Upper lobe of left lung (tissue), 6 donors: ENCODE results near the gene TTC23. TPM values are rescaled to one million over a fixed set of nuclear protein-coding genes. Genes with fewer than 3 reads are reported as not detected.

ENCODE experiments used
- ATAC-seq, 2 donors: fragments of 200-7000 bp; cut with Tn5 transposase; one replicate each; pipeline ENCODE4 v1.9.1; 2022; ENCODE audit warnings: mild to moderate bottlenecking in 2 of 2, moderate library complexity in 2 of 2; ENCODE audit not compliant: low FRiP score in 2 of 2
- DNase-seq, 2 donors: peaks; one replicate each; pipeline ENCODE4 v3.0.0-alpha.2; 2019 to 2020
- H3K27ac ChIP-seq, 4 donors: fragments of 200-600 bp; sonication (generic); one replicate each; pipeline ENCODE4 v1.5.1; 2016 to 2019
- H3K27me3 ChIP-seq, 4 donors: fragments of 200-600 bp; sonication (generic); one replicate each; pipeline ENCODE4 v1.5.1; 2017 to 2019
- H3K36me3 ChIP-seq, 4 donors: fragments of 200-600 bp; sonication (generic); one replicate each; pipeline ENCODE4 v1.5.1; 2016 to 2019
- H3K4me1 ChIP-seq, 4 donors: fragments of 200-600 bp; sonication (generic); one replicate each; pipeline ENCODE4 v1.5.1; 2018 to 2019
- H3K4me3 ChIP-seq, 4 donors: fragments of 200-600 bp; sonication (generic); one replicate each; pipeline ENCODE4 v1.5.1; 2017 to 2019; ENCODE audit warnings: mild to moderate bottlenecking in 2 of 4, moderate library complexity in 1 of 4
- H3K9me3 ChIP-seq, 4 donors: fragments of 200-600 bp; sonication (generic); one replicate each; pipeline ENCODE4 v1.5.1; 2018 to 2019
- EP300 ChIP-seq, 4 donors: sonication (generic); formaldehyde crosslinking; IDR thresholded peaks; one replicate each; pipeline ENCODE4 v1.5.1; 2017; ENCODE audit warnings: antibody characterized with exemption in 4 of 4, control low read depth in 2 of 4
- POLR2A ChIP-seq, 4 donors: fragments of 450-650 bp; IDR thresholded peaks; one replicate each; pipeline ENCODE4 v1.5.1; 2016 to 2017; ENCODE audit warnings: antibody characterized with exemption in 4 of 4, mild to moderate bottlenecking in 2 of 4
- POLR2AphosphoS5 ChIP-seq, 2 donors: sonication (generic); formaldehyde crosslinking; IDR thresholded peaks; one replicate each; pipeline ENCODE4 v1.5.1; 2017; ENCODE audit warnings: antibody characterized with exemption in 2 of 2
- WGBS, 2 donors: methylation state at CpG; one replicate each; pipeline ENCODE4 v1.1.5; 2017 to 2018; 5-methylcytosine and 5-hydroxymethylcytosine counted together
- total RNA-seq, 6 donors: library from RNA; depleted of rRNA in 4 of 6; stranded (reverse); fragments of >200 nt in 4 of 6; gene quantifications; one replicate each; pipeline versions ENCODE4 v1.1.0 to v1.2.1, GENCODE V29; 2016 to 2021
- TF ChIP-seq, protein P1 (sequence below), 6 experiments: fragments of 450-650 bp in 4 of 6; fragments of 200-600 bp in 2 of 6; sonication (generic) in 2 of 6; IDR thresholded peaks; one replicate each; pipeline ENCODE4 v1.5.1; 2016 to 2019; ENCODE audit warnings: antibody characterized with exemption in 6 of 6
- donor health status: DM: no; HTN: no; CAD: no; lungs with moderate emphysema.
- donor health status: DM: no; HTN: yes; CAD: no; lungs with severe emphysema.

The TTC23 gene
- total RNA-seq, 6 donors from 2014 or later, result 6.2 to 28.0 (median 15.3) TPM

DNA sequence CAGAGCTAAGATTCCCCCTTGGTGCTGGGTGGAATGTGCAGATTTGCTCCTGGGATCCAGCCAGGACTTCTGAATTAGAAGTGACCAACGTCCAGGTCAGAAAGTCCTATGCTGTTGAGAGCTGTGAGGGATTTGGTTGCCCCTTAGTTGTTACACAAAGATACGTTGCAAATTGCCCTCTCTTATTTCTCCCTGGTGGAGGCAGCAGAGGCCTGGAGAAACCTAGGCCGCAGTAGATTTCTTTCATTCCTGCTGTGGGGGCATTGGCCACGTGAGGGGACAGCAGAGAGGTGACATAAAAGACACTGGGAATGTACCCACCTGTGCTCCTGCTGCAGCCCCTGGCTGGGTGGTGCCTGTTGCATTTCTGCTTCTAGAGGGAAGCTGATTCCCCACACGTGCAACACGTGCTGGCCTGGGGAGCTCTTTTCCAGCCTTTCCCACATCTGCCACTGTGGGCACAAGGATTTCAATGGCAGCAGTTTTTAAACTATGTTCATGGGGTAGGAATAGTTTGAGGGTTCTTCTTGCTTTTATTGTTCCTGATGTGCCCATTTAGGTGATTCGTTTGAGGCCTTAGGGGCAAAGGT lies 78.8 kb downstream of the TTC23 start:
- DNase-seq, result no peak
- no peaks in the 10 kb centered on the region for H3K27me3 ChIP-seq
- no peak for ATAC-seq
- peaks cover 0 to 6% (median 4%) of the 10 kb centered on the region in 4 donors for H3K4me1 ChIP-seq
- 84 to 85% methylated on average over 7 of the region's 7 CpGs for WGBS, 2 donors
- no peaks in the 10 kb centered on the region for H3K9me3 ChIP-seq
- peaks cover 0 to 9% (median 2%) of the 10 kb centered on the region in 4 donors for H3K36me3 ChIP-seq
- H3K27ac ChIP-seq, result no peak overlapping the region
- TF ChIP-seq POLR2A (IDR thresholded peaks at IDR 0.05), result no peak
- no peak overlapping the region for H3K4me3 ChIP-seq

DNA sequence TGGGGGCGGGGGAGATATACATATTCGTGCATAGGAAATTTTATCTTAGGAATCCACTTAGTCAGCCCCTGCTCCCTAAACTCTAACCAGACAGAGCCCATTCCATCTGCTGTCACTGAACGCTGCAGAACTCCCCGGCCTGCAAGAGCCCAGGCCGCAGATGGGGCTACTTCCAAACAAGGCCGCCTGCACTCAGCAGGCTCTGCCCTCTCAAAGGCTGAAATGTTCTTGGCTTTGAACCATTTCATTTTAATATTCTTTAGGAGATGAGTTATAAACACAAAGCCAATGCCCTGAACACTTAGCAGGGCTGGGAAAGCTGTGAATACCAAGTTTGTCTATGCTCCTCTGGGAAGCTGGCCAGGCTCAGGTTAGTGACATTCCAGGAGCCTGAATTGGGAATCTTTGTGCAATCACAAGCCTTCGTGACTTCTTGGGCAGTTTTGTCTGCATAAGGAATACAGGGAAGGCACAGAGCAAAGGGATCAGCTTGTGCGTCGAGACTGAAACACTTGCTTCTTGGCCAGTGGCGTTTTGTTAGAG lies 79.5 kb downstream of the TTC23 start:
- 77 to 78% methylated on average over 10 of the region's 10 CpGs for WGBS, 2 donors
- Histone ChIP-seq H3K4me3 (no peak overlapping the region), H3K27ac (peak overlapping the region in 1 of 4 donors; percentile 10), H3K36me3 (peaks cover 0 to 9% (median 2%) of the 10 kb centered on the region in 4 donors), H3K4me1 (peaks cover 0 to 2% (median 0%) of the 10 kb centered on the region in 4 donors), H3K27me3 (no peaks in the 10 kb centered on the region), H3K9me3 (no peaks in the 10 kb centered on the region)
- DNase-seq (no peak), ATAC-seq (no peak)
- no peak for TF ChIP-seq POLR2AphosphoS5 (IDR thresholded peaks at IDR 0.05)
- TF ChIP-seq EP300 (IDR thresholded peaks at IDR 0.05), result no peak
- TF ChIP-seq, protein P1, sequence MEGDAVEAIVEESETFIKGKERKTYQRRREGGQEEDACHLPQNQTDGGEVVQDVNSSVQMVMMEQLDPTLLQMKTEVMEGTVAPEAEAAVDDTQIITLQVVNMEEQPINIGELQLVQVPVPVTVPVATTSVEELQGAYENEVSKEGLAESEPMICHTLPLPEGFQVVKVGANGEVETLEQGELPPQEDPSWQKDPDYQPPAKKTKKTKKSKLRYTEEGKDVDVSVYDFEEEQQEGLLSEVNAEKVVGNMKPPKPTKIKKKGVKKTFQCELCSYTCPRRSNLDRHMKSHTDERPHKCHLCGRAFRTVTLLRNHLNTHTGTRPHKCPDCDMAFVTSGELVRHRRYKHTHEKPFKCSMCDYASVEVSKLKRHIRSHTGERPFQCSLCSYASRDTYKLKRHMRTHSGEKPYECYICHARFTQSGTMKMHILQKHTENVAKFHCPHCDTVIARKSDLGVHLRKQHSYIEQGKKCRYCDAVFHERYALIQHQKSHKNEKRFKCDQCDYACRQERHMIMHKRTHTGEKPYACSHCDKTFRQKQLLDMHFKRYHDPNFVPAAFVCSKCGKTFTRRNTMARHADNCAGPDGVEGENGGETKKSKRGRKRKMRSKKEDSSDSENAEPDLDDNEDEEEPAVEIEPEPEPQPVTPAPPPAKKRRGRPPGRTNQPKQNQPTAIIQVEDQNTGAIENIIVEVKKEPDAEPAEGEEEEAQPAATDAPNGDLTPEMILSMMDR (IDR thresholded peaks at IDR 0.05), result no peak
- TF ChIP-seq POLR2A (IDR thresholded peaks at IDR 0.05), result no peak

DNA sequence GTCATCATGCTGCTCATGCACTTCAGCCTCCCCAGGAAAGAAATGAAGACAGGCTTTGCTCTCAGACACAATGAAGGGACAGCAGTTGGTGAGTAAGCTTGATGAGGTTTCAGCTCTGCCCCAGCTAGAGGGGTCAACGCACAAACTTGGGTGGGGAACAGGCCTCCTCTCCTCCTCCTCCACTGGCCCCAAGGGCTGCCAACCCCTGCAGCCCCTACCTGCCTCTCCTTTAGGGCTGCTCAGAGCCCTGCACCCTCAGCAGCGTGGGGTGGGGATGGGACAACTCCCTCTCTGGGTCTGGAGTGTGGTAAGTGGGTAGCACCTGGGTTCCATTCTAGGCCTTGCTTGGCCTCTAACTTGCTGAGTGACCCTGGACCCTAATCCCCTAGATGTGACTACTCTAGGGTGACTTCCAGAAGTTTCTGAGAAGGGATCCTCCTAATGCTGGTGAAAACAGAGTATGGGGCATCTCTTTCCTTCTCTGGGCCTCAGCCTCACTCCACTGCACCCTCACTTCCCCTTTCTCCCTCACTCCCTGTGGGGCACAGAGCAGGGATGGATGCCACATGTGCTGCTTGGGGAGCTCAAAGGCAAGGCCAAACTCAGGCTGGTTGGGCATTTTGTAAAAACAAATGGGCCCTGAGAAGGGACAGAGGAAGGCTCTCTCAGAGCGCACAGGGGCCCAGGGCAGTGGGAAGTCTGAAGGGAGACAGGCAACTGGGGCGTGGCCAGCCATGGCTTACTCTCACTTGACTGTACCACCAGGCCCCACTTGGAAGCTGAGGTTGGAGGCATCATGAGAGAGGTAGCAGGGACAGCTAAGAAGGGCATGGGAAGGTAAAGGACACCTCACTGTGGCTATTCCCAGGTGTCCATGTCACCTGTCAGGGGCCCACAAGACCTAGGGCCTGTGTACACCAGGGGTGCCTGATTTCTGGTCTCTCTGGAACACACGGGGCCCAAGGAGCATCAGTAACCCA lies 80.5 kb downstream of the TTC23 start:
- Histone ChIP-seq H3K36me3 (peaks cover 0 to 9% (median 2%) of the 10 kb centered on the region in 4 donors), H3K4me3 (no peak overlapping the region), H3K9me3 (no peaks in the 10 kb centered on the region), H3K27me3 (no peaks in the 10 kb centered on the region), H3K4me1 (no peaks in the 10 kb centered on the region), H3K27ac (peak overlapping the region in 2 of 4 donors; percentile 10 to 26)
- ATAC-seq (peak; percentile 4 to 16), DNase-seq (no peak)
- no peak for TF ChIP-seq POLR2AphosphoS5 (IDR thresholded peaks at IDR 0.05)
- no peak for TF ChIP-seq POLR2A (IDR thresholded peaks at IDR 0.05)
- TF ChIP-seq, protein P1 (IDR thresholded peaks at IDR 0.05), result no peak
- TF ChIP-seq EP300 (IDR thresholded peaks at IDR 0.05), result no peak
- 90 to 97% methylated on average over 3 to 5 of the region's 5 CpGs for WGBS, 2 donors

DNA sequence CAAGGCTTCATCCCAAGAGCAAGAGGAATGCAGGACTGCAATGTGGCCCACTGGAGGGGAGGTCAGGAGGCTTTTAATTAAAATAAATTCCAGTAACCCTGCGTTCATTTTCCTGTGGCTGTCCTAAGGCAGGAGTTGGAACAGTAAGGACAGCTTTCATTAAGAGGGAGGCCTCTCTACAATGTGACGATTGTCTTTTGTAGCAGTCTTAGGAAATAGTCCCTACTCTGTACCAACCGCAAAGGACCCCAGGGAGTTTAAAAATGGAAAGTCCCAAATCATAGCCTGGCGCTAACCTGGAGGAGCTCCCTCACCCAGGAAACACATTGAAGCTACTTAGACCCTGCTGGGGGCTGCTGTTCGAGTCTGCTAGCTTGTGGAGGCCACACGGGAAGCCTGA lies 81.7 kb downstream of the TTC23 start:
- DNase-seq, result no peak
- no peak overlapping the region for H3K4me3 ChIP-seq
- TF ChIP-seq POLR2A (IDR thresholded peaks at IDR 0.05) (no peak), POLR2AphosphoS5 (IDR thresholded peaks at IDR 0.05) (no peak), EP300 (IDR thresholded peaks at IDR 0.05) (no peak)
- TF ChIP-seq, protein P1 (IDR thresholded peaks at IDR 0.05), result no peak
- no peaks in the 10 kb centered on the region for H3K27me3 ChIP-seq
- H3K36me3 ChIP-seq, result peaks cover 0 to 9% (median 2%) of the 10 kb centered on the region in 4 donors
- H3K4me1 ChIP-seq, result no peaks in the 10 kb centered on the region
- 81 to 89% methylated on average over 4 to 6 of the region's 6 CpGs for WGBS, 2 donors
- ATAC-seq, result no peak
- H3K27ac ChIP-seq, result no peak overlapping the region
- no peaks in the 10 kb centered on the region for H3K9me3 ChIP-seq

DNA sequence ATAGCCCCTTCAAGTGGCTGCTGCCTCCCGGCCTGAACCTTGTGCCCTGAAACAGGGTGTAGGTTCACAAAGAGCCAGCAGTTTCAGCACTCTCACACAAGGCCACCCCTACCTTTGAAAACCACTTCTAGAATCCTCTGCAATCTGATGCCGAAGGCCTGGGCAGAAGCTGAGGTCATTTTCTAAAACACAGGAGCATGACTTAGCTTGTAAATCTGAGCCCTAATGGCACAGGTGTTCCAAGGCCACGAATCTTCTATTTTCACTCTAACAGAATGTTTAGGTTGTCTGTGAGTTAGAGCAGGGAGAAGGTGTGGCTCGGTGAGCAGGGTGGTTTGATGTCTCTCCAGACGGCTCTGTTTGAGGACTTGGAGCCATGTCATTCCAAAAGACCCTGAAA lies 82.2 kb downstream of the TTC23 start:
- 87 to 88% methylated on average over 5 of the region's 5 CpGs for WGBS, 2 donors
- TF ChIP-seq POLR2AphosphoS5 (IDR thresholded peaks at IDR 0.05), result no peak
- no peak for TF ChIP-seq EP300 (IDR thresholded peaks at IDR 0.05)
- TF ChIP-seq, protein P1 (IDR thresholded peaks at IDR 0.05), result no peak
- TF ChIP-seq POLR2A (IDR thresholded peaks at IDR 0.05), result no peak
- H3K4me3 ChIP-seq, result no peak overlapping the region
- no peak overlapping the region for H3K27ac ChIP-seq
- H3K4me1 ChIP-seq, result no peaks in the 10 kb centered on the region
- no peaks in the 10 kb centered on the region for H3K9me3 ChIP-seq
- H3K36me3 ChIP-seq, result peaks cover 0 to 9% (median 1%) of the 10 kb centered on the region in 4 donors
- no peak for ATAC-seq
- no peaks in the 10 kb centered on the region for H3K27me3 ChIP-seq
- DNase-seq, result no peak
